Neural cell (in vitro differentiated cells): ENCODE measurements around the gene HOXB1.
"Not testable (repeated sequence)": the region's sequence is repeated elsewhere in the genome, so short reads cannot be mapped to it uniquely, and the experiment has no call there.

ENCODE experiments used
- EP300 ChIP-seq: fragments of 450-650 bp; conservative IDR thresholded peaks from 2 replicates; pipeline ENCODE4 v1.6.1; 2014; ENCODE audit warnings: antibody characterized with exemption, mild to moderate bottlenecking, moderate library complexity; ENCODE audit not compliant: poor library complexity, severe bottlenecking
- EZH2 ChIP-seq: fragments of 200-600, 300-800 bp; shearing (Covaris generic), sonication (generic); IDR thresholded peaks from 2 replicates; pipeline ENCODE4 v1.6.1; 2014; ENCODE audit warnings: antibody characterized with exemption, low read length, borderline replicate concordance, mild to moderate bottlenecking; ENCODE audit not compliant: insufficient read depth, poor library complexity, severe bottlenecking
- MXI1 ChIP-seq: fragments of 450-650 bp; conservative IDR thresholded peaks from 2 replicates; pipeline ENCODE4 v1.6.1; 2014; ENCODE audit warnings: antibody characterized with exemption, mild to moderate bottlenecking; ENCODE audit not compliant: poor library complexity, severe bottlenecking
- POLR2AphosphoS5 ChIP-seq: IDR thresholded peaks from 2 replicates; pipeline ENCODE4 v1.6.1; 2012
- RAD21 ChIP-seq: fragments of 450-650 bp; conservative IDR thresholded peaks from 2 replicates; pipeline ENCODE4 v1.6.1; 2014; ENCODE audit warnings: antibody characterized with exemption, mild to moderate bottlenecking, moderate library complexity
- SMC3 ChIP-seq: fragments of 450-650 bp; conservative IDR thresholded peaks from 2 replicates; pipeline ENCODE4 v1.6.1; 2014; ENCODE audit warnings: antibody characterized with exemption, mild to moderate bottlenecking, moderate library complexity; ENCODE audit not compliant: poor library complexity
- TAF1 ChIP-seq: IDR thresholded peaks from 2 replicates; pipeline ENCODE4 v1.6.1; 2012; ENCODE audit warnings: low read depth
- TF ChIP-seq, protein P1 (sequence below): fragments of 450-650 bp; IDR thresholded peaks from 2 replicates; pipeline ENCODE4 v1.5.1; 2014; ENCODE audit warnings: antibody characterized with exemption, mild to moderate bottlenecking, moderate library complexity; ENCODE audit not compliant: poor library complexity, severe bottlenecking

GRCh38 chr17:48535793-48536559 lies 5.2 kb upstream of the HOXB1 start:
- TF ChIP-seq, protein P1, sequence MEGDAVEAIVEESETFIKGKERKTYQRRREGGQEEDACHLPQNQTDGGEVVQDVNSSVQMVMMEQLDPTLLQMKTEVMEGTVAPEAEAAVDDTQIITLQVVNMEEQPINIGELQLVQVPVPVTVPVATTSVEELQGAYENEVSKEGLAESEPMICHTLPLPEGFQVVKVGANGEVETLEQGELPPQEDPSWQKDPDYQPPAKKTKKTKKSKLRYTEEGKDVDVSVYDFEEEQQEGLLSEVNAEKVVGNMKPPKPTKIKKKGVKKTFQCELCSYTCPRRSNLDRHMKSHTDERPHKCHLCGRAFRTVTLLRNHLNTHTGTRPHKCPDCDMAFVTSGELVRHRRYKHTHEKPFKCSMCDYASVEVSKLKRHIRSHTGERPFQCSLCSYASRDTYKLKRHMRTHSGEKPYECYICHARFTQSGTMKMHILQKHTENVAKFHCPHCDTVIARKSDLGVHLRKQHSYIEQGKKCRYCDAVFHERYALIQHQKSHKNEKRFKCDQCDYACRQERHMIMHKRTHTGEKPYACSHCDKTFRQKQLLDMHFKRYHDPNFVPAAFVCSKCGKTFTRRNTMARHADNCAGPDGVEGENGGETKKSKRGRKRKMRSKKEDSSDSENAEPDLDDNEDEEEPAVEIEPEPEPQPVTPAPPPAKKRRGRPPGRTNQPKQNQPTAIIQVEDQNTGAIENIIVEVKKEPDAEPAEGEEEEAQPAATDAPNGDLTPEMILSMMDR = not testable (repeated sequence)
- not testable (repeated sequence) for TF ChIP-seq EZH2, POLR2AphosphoS5, TAF1, SMC3, EP300, RAD21, MXI1
